Lower leg skin (tissue), 4 donors: ENCODE results near the gene FOXA2. TPM values are rescaled to one million over a fixed set of nuclear protein-coding genes. Genes with fewer than 3 reads are reported as not detected.

Experiments used
- DNase-seq, 2 donors: peaks; one replicate each; pipeline ENCODE4 v3.0.0-alpha.2; 2019; ENCODE audit warnings: low spot score in 2 of 2
- H3K4me3 ChIP-seq: fragments of 200-600 bp; sonication (generic); 2 replicates; pipeline ENCODE4 v1.5.1; 2017; ENCODE audit warnings: mild to moderate bottlenecking, low read depth; ENCODE audit not compliant: poor library complexity, severe bottlenecking
- POLR2A ChIP-seq, 2 donors: fragments of 450-650 bp; IDR thresholded peaks; one replicate each; pipeline ENCODE4 v1.6.1; 2016 to 2017; ENCODE audit warnings: antibody characterized with exemption in 2 of 2, mild to moderate bottlenecking in 1 of 2, moderate library complexity in 1 of 2
- WGBS, 2 donors: methylation state at CpG; one replicate each; pipeline ENCODE4 v1.1.5; 2018; 5-methylcytosine and 5-hydroxymethylcytosine counted together
- intact Hi-C: fragments of 100-400 bp; cut with DNase I; formaldehyde crosslinking; loops from one replicate; pipeline ENCODE4 v1.15.0; 2023; ENCODE audit warnings: low total_unique reads
- total RNA-seq, 4 donors: library from RNA; depleted of rRNA; stranded (reverse); fragments of >200 nt; gene quantifications; one replicate each; pipeline ENCODE4 v1.1.0, GENCODE V29; 2016
- TF ChIP-seq, protein P1 (sequence below), 3 donors: fragments of 450-650 bp; IDR thresholded peaks; one replicate each; pipeline ENCODE4 v1.5.1; 2016; ENCODE audit warnings: antibody characterized with exemption in 3 of 3, mild to moderate bottlenecking in 3 of 3, moderate library complexity in 2 of 3

The FOXA2 gene
- total RNA-seq, 4 donors from 2014 or later = not detected

DNA sequence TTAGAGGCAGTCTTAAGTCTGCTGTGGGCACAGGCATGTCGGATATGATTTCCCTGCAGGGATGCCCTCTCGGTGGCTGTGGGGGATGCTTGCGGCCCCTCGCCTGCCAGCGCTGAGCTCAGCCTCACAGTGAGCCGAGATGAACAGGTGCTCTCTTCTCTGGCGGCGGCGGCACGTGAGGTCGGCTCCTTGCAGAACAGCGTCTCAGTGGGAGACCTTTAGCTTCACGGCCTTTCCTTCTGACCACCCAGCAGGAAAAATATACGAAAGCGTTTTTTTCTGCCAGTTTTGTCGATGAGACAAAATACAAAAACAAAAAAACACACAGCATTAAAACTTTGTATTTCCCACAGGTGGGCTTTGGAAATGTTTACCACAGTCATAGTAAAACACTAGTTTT, 23.6 kb downstream of the FOXA2 start:
- no peak for DNase-seq
- intact Hi-C loops = no loop called here
- no peak overlapping the region for H3K4me3 ChIP-seq
- TF ChIP-seq, protein P1, sequence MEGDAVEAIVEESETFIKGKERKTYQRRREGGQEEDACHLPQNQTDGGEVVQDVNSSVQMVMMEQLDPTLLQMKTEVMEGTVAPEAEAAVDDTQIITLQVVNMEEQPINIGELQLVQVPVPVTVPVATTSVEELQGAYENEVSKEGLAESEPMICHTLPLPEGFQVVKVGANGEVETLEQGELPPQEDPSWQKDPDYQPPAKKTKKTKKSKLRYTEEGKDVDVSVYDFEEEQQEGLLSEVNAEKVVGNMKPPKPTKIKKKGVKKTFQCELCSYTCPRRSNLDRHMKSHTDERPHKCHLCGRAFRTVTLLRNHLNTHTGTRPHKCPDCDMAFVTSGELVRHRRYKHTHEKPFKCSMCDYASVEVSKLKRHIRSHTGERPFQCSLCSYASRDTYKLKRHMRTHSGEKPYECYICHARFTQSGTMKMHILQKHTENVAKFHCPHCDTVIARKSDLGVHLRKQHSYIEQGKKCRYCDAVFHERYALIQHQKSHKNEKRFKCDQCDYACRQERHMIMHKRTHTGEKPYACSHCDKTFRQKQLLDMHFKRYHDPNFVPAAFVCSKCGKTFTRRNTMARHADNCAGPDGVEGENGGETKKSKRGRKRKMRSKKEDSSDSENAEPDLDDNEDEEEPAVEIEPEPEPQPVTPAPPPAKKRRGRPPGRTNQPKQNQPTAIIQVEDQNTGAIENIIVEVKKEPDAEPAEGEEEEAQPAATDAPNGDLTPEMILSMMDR (IDR thresholded peaks at IDR 0.05) = no peak
- no peak for TF ChIP-seq POLR2A (IDR thresholded peaks at IDR 0.05)
- 10% methylated on average over 16 of the region's 16 CpGs for WGBS, 2 donors

DNA sequence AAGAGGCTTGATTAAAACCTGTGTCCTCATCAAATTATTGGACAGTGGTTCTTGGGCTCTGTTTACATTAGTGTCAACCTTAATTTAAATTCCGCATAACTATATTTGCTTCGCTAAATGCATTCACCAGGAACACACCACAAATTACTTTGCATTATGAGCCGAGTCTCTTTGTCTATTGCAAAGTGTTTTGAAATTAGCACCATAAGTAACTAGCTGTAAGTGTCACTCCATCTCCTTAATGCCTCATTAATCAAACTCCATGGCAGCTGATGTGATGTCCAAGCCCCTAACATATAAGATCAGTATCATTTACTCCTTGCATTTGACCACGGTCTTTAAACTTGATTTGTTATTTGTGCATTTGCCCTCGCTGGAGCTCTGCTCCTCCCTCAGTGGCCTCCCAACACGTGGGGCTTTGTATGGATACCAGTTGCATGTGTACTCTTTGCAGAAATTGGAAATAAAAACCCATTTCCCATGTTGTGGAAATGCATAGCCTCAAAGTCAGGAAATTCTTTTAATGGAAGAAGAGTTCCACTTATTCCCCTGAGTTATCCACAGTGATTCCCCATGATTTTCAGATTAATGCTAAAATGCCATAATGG, 24.6 kb downstream of the FOXA2 start:
- intact Hi-C loops = no loop called here
- WGBS, 2 donors = 13 to 19% methylated on average over 6 of the region's 6 CpGs
- TF ChIP-seq, protein P1 (IDR thresholded peaks at IDR 0.05) = no peak
- TF ChIP-seq POLR2A (IDR thresholded peaks at IDR 0.05) = no peak
- no peak for DNase-seq
- no peak overlapping the region for H3K4me3 ChIP-seq

- DNase-seq = no peak
- intact Hi-C loops = no loop called here
- no peak overlapping the region for H3K4me3 ChIP-seq
- TF ChIP-seq, protein P1 (IDR thresholded peaks at IDR 0.05) = no peak
- TF ChIP-seq POLR2A (IDR thresholded peaks at IDR 0.05) = no peak
- WGBS, 2 donors = 67% methylated on average over 13 of the region's 13 CpGs
Measured at GRCh38 chr20:22557403-22558276, 26.7 kb downstream of the FOXA2 start.

DNA sequence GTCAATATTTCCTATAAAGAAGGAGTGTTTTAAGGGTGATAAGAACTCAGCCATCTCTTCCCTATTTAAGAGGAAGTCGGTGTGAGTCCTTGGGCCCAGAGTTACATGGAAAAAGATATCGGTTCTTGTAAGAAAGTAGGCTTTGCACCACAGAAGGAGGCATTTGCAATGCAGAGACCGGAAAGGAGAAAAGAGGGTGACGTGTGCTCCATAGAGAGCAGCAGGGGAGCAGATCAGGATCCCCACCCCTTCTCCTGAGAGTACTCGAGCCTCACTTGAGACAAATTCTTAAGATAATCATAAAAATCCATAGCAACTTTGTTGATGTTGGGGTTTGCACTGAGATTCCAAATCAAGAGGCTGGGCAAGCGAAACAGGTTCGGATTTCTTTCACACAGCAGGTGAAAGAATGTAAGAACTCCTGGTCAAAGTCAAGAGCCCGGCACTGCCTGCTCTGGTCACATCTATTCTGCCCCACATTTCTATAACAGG, 27.8 kb downstream of the FOXA2 start:
- TF ChIP-seq POLR2A (IDR thresholded peaks at IDR 0.05) = no peak
- TF ChIP-seq, protein P1 (IDR thresholded peaks at IDR 0.05) = no peak
- intact Hi-C loops = no loop called here
- WGBS, 2 donors = 54 to 57% methylated on average over 8 of the region's 8 CpGs
- no peak overlapping the region for H3K4me3 ChIP-seq
- DNase-seq = no peak

GRCh38 chr20:22555791-22556564, 28.4 kb downstream of the FOXA2 start:
- TF ChIP-seq POLR2A (IDR thresholded peaks at IDR 0.05) = no peak
- TF ChIP-seq, protein P1 (IDR thresholded peaks at IDR 0.05) = no peak
- no peak overlapping the region for H3K4me3 ChIP-seq
- no peak for DNase-seq
- intact Hi-C loops = no loop called here
- WGBS, 2 donors = 62 to 69% methylated on average over 5 of the region's 5 CpGs
